HG03095 (cell line): ENCODE data around the gene WDCP.
"Not testable (repeated sequence)": the region's sequence is repeated elsewhere in the genome, so short reads cannot be mapped to it uniquely, and the experiment has no call there.

ENCODE experiments used
- ATAC-seq: cut with Tn5 transposase; IDR thresholded peaks from one replicate; pipeline ENCODE4 v1.9.1; 2021; ENCODE audit warnings: moderate library complexity; ENCODE audit not compliant: unreplicated experiment

The WDCP gene, protein sequence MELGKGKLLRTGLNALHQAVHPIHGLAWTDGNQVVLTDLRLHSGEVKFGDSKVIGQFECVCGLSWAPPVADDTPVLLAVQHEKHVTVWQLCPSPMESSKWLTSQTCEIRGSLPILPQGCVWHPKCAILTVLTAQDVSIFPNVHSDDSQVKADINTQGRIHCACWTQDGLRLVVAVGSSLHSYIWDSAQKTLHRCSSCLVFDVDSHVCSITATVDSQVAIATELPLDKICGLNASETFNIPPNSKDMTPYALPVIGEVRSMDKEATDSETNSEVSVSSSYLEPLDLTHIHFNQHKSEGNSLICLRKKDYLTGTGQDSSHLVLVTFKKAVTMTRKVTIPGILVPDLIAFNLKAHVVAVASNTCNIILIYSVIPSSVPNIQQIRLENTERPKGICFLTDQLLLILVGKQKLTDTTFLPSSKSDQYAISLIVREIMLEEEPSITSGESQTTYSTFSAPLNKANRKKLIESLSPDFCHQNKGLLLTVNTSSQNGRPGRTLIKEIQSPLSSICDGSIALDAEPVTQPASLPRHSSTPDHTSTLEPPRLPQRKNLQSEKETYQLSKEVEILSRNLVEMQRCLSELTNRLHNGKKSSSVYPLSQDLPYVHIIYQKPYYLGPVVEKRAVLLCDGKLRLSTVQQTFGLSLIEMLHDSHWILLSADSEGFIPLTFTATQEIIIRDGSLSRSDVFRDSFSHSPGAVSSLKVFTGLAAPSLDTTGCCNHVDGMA

DNA sequence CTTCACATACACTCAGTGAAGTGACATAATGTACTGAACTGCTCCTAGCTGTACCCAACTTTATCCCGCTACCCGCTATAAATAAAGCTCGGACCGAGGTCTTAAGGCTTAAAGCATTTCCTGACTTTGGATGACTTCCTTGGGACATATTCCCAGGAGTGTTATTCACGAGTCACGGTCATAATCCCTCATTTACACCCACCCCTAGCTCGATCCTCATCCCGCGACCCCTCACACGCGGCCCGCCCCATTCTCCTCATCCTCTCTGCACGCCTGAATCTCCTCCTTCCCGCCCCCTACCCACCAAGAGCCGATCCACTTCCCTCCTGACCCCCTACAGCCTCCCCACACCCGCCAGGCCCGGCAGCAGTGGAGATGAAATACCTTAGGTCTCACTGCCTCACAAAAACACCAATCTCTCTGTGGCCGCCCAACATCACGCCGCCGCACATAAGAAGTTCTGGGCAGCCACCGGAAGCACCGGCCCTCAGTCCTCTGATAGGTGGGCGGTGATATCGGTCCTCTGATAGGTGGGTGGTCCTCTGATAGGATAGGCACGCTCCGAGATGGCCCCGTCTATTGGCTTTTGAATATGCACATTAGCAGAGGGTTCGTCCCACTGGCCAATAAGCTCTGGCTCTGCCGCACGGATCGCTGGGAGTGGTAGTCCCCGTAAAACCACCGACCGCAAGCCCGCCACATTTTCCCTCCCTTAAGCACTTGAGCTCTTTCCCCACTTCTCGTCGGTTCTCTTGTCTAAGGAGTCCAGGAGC lies at the start of gene WDCP:
TSS of gene WDCP (minus strand) at position 462 of the 773 bp plus-strand sequence. CDS start 7,897 bp downstream, outside the sequence.
- peak; percentile 99 for ATAC-seq

DNA sequence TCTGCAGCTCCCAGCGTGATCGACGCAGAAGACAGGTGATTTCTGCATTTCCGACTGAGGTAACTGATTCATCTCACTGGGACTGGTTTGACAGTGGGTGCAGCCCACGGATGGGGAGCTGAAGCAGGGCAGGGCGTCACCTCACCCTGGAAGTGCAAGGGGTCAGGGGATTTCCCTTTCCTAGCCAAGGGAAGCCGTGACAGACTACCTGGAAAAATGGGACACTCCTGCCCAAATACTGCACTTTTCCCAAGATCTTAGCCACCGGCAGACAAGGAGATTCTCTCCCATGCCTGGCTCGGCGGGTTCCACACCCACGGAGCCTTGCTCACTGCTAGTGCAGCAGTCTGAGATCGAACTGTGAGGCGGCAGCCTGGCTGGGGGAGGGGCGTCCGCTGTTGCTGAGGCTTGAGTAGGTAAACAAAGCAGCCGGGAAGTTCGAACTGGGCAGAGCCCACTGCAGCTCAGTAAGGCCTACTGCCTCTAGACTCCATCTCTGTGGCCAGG lies 48.0 kb upstream of the WDCP start:
- not testable (repeated sequence) for ATAC-seq

DNA sequence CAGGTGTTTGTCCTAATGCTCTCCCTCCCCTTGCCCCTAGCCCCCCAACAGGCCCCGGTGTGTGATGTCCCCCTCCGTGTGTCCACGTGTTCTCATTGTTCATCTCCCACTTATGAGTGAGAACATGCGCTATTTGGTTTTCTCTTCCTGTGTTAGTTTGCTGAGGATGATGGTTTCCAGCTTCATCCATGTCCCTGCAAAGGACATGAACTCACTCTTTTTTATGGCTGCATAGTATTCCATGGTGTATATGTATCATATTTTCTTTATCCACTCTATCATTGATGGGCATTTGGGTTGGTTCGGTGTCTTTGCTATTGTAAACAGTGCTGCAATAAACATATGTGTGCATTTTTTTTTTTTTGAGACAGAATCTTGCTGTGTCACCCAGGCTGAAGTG lies 46.1 kb upstream of the WDCP start:
- ATAC-seq = not testable (repeated sequence)

DNA sequence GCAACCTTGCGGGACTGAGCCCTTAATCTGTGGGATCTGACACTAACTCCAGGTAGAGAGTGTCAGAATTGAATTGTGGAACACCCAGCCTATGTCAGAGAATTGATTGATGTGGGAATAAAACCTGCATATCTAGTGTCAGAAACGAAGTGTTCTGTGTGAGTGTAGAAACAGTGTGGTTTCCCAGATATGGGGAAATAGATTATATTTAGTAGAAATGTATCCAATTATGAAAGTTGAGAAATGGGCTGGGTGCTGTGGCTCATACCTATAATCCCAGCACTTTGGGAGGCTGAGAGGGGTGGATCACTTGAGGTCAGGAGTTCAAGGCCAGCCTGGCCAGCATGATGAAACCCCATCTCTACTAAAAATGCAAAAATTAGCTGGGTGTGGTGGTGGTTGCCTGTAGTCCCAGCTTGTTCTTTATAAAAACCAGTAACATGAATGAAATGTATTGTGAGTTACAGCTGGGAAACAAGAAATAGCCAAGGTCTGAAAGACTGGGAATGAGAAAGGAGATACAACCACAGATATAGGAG lies 41.7 kb upstream of the WDCP start:
- no peak for ATAC-seq

DNA sequence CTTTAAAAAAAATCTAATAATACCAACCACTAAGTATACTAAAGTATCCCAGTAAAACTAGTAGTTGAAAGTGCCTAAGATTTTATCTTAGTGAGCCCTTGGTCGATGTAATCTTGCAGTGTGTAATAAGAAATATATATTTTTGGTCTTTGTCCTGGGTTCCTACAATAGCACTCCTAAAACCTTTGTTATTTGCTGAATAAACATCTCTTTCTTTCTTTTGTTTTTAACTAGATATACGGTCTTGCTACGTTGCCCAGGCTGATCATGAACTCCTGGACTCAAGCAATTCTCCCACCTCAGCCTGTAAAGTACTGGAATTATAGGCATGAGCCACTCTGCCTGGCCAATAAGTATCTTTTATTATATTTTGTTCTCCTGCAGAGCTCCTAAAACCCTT lies 39.8 kb upstream of the WDCP start:
- ATAC-seq = no peak

DNA sequence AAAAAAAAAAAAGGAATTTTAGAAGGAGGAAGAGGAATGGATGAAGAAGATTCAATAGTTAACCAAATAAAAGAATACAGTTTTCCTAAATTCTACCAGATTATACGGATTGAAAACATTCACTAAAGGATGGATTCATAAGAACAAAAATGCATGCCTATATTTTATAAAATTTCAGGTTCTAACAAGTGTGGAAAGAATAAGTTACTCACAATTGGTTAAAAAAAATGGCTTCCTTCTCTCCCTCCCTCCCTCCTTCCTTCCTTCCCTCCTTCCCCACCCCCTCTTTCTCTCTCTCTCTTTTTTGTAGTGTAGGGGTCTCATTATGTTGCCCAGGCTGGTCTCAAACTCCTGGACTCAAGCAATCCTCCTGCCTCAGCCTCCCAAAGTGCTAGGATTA lies 39.0 kb upstream of the WDCP start:
- no peak for ATAC-seq

DNA sequence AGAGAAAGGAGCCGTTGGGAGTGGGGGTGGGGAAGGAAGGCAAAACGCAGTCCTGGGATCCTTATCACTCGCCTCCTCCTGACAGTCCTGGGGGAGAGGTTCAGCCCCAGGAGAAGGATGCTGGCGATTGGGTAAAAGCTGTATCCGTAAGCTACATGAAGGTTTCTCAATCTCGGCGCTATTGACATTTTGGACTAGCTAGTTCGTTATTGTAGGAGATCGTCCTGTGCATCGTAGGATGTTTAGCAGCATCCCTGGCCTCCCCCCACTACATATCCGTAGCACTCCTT lies 38.0 kb upstream of the WDCP start:
- no peak for ATAC-seq

DNA sequence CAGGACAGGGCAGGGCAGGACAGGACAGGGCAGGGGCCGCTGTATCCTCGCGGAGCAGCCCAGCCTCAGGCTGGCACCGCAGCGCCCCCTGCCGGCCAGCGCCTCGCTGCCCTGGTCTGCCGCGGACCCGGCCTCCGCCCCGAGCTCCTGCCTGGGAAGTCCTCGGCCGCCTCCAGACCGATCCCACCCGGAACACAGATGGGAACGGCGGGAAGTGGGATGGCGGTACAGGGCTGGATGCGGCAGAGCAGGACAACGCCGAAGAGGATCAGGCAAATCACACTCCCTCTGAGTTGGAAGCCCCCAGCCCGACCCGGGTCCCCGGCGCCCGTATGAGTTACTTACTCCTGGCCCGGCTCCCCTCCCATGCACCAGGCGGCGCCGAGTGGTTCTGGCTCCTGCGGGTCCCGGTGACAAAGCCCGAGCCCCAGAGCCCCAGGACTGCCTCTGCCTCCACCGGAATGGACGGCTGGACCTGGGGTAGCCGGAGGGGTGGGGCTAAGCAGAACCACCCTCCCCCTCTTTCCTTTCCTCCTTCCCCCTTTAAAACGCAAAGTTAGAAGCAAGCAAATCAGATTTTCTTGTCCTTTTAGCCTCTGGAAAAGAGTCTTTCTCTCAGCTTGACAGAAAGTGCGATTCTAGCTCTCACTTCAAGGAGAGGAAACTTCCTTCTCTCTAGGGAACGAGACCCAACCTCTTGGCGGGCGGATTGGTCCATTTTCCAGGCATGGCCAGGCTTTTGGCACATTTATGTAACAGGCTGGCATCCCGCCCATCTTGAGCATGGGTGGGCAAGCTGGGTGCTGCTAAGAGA lies 37.4 kb upstream of the WDCP start, which contains the start of gene TP53I3:
TSS of gene TP53I3 (minus strand) at position 449 of the 814 bp plus-strand sequence. CDS start 508 bp downstream, outside the sequence.
- ATAC-seq = peak; percentile 68

DNA sequence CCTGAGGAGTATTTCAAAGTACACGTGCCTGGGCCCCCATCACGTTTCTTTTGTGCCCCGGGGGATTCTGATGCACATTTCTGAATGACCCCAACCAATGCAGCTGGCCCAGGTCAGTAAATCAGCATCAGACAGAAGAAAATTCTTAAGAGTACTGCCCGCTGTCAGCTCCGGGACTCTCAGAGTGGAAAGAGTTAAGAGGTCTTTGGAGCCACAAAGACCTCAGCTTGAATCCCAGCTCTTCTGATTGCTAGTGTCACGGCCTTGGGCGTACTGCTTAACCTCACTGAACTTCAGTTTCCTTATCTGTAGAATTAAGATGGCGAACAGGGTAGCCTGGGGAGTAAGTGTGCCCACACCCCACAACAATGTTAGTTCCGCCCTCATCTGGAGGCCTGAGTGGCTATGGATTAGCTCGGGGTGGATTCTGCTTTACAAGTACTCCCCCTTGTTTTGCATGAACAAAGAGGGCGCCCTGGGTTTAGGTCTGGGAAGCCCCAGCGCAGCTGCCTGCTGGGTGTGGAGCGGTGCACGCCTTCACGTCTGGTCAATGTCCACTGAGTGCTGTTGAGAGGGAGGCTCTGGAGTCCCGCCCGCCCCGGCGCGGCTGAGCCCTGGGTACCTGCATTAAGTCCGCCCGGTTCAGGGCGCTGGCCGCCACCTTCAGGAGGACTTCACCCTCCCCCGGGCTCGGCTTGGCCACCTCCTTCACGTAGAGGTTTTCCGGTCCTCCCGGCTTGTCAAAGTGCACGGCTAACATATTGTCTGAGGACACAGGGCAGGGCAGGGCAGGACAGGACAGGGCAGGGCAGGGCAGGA lies 36.6 kb upstream of the WDCP start:
- peak; percentile 80 for ATAC-seq

DNA sequence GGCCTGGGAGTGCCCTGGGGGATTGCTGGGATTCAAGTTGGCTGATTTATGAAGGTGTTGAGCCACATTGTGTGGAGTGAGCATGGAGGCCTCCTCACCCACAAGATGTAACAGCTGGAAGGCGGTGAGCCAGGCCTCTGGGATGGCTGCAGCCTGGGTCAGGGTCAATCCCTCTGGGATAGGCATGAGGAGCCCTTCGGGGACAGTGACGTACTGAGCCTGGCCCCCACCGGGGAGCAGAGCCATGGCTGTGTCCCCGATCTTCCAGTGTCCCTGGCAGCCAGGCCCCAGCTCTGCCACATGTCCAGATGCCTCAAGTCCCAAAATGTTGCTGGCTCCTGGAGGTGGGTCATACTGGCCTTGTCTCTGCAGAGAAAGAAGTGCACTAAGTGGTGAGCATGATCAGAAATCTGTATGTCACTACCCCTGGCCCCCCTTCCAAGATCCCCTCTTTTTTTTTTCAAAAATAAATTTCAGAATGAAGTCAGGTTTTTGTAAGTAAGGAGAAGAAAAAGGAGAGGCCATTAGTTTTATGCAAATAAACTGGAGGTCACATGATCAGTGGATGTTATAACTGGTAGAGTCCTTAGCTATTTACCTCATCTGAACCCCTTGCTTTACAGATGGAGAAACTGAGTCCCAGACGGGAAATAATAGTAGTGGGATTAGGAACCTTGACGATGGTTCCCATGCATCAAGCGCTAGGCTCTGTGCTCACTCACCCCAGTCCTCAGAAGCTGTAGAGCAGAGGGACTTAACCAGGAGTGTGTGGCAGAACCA lies 35.8 kb upstream of the WDCP start:
- no peak for ATAC-seq

DNA sequence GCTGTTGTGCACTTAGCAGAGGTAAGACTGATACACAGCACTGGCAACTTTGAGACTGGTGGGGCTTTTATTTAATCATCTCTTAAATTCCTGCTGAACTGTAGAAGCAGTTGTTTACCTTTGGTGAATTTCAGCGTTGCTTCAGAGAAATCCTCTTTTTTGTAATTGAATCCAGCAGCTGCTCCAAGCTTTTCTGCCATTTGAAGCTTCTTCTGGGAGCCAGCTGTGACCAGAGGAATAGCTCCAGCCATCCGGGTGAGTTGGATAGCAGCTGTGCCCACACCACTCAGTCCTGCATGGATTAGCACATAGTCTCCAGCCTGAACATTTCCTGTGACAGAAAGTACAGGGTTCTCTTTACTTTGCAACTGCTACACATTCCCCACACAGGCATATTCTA lies 33.5 kb upstream of the WDCP start:
- ATAC-seq = no peak

DNA sequence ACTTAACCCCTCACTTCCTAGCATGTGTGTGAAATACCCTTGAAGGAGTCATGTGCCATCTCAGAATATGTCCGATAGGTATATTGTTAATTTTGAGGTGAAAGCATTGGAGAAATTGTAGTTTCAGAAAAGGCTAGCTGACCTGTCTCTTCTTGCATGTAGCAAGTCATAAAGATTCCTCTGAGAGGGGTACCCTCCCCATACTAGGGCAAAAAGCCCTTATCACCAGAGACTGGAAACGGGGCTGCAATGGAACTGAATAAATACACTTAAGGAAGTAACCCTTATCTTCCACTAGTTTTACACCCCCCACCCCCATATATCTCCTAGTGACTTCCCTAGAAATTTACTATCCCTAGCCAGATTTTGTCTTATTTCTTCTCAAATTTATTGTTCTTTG lies 30.7 kb upstream of the WDCP start:
- ATAC-seq = no peak

DNA sequence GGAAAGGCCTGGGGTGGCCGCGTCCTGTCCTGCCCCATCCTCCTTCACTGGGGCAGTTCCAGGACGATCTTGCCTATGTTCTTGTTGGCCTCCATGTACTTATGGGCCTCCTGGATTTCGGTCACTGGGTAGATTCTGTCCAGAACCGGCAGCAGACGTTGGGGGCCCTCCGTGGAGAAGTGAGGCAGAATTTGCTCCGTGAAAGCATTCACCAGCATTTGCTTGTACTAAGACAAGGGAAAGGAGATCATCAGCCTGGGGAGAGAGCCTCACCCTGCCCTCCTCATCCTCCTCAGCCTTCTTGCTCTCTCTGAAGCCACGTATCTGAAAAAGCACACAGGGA lies 30.3 kb upstream of the WDCP start:
- no peak for ATAC-seq

DNA sequence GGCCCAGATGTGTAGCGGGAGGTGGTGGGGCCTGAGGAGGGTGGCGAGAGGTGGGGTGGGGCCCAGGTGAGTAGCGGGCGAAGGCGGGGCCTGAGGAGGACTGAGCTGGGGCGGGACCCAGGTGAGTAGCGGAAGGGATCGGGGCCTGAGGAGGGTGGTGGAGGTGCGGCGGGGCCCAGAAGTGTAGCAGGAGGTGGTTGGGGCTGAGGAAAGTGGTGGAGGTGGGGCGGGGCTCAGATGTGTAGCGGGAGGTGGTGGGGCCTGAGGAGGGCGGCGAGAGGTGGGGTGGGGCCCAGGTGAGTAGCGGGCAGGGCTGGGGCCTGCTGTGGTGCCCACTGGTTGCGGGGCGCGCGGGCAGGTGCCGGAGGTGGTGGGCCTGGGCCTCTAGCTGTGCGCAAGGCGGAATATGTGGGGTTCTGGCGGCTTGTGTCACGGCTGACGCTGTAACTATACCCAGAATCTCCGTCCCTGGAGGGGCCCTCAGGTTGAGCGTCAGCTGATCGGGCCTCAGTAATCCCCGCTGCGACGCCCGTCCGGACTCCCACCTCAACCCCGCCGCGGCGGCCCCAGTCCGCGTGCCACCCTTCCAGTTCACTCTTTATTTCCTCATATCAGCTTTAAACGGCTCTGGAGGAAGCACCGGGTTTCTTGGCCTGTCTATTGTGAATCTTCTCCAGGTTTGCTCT lies 29.8 kb upstream of the WDCP start:
- peak; percentile 7 for ATAC-seq

DNA sequence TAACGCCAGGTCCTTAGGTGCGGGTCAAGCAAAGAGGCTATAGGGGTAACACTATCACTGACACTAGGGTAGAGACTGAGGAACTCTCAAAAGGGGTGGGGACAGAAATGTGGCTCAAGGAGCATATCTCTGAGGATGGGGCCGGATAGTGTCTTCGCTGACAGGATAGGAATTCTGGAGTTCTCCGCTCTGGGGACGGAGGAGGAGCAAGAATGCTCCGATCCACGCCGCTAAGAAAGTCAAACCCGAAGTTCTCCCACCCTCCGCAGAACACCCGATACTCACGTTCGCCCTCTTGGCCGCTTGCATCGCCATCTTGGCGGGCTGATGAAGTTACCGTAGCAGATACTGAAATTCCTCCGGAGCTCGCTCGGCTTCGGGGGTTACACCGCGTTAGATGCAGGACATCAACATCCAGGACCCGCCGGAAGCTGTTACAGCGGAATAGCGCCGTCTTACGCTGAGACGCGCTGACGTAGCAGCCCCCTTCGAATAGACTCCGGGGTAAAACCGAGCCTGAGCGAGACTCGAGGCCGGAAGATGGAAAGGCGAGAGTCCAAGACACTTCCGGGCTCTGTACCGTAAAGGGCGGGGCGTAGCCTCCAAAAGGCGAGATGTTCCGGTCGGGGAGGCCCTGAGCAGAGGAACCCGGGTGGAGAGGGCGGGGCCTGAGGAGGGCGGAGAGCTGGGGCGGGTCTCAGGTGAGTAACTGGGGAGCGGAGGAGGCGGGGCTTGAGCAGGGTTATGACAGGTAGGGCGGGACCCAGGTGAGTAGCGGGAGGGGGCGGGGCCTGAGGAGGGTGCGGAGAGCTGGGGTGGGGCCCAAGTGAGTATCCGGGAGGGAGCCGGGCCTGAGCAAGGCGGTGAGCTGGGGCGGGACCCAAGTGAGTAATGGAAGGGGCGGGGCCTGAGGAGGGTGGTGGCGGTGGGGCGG lies 29.0 kb upstream of the WDCP start, which contains the start of gene SF3B6:
TSS of gene SF3B6 (minus strand) at position 412 of the 934 bp plus-strand sequence. CDS start at position 315, 97 bp downstream.
- ATAC-seq = peak; percentile 94

DNA sequence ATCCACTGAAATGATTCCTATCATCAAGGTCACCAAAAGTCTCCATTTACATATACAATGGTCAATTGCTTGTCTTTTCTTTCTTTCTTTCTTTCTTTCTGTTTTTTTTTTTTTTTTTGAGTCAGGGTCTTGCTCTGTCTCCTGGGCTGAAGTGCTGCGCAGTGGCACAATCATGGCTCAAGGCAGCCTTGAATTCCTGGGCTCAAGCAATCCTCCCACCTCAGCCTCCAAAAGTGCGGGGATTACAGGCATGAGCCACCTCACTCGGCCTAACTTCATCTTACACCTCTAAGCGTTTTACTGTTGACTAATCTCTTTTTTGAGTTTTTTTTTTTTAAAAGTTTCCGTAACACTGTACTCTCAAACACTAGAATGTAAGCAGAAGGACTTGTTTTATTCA lies 28.1 kb upstream of the WDCP start:
- no peak for ATAC-seq

DNA sequence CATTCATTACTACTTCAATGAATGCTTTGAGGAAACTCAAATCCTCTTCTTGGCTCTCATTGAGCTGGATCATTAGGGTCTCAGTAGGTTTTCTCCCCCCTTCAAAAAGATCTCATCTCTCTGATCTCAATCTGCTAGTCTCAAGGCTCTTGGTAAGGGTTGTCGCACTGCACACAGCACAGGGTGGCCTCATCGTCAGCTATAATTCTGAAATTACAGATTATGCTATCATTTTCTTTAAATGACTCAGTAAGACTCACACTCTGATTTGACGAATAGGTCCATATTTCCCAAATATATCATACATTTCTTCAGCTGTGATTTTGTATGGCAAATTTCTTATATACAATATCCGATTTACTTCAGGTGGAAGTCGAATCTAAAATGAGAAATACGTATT lies 26.6 kb upstream of the WDCP start:
- ATAC-seq = no peak
